ENCODE measurements around the gene THOP1.

THOP1 gene

GRCh38 chr19:2858864-2859263, 73.6 kb downstream of the THOP1 start:
- H2AK5ac ChIP-seq (ENCODE audit: low read length, severe bottlenecking) = no peak overlapping the region

GRCh38 chr19:2863816-2864215, 78.5 kb downstream of the THOP1 start:
- Histone ChIP-seq H3K79me1 (replicated peaks; ENCODE audit: low read length, poor library complexity, severe bottlenecking) (no peaks in the 10 kb centered on the region), H2AFZ (ENCODE audit: low read depth, low read length) (no peak overlapping the region), H2BK120ac (ENCODE audit: low read depth, low read length) (no peak overlapping the region), H3K27me3 (ENCODE audit: control insufficient read depth in 1 of 2, insufficient read depth in 1 of 2, low read length in 2 of 2) (no peaks in the 10 kb centered on the region), H3K36me3 (ENCODE audit: control insufficient read depth in 1 of 2, insufficient read depth in 2 of 2, low read depth in 1 of 2, low read length in 2 of 2) (peaks cover 0 to 2% of the 10 kb centered on the region in 2 experiments), H3K14ac (ENCODE audit: low read length in 2 of 2) (no peak overlapping the region), H3K23ac (ENCODE audit: low read length in 2 of 2) (no peak overlapping the region), H3K27ac (ENCODE audit: low read length, poor library complexity, severe bottlenecking) (no peak overlapping the region), H2BK12ac (ENCODE audit: low read length in 2 of 2) (no peak overlapping the region), H3K9me3 (ENCODE audit: control insufficient read depth, low read length) (peaks cover 26% of the 10 kb centered on the region), H2AK5ac (ENCODE audit: low read length, severe bottlenecking) (no peak overlapping the region), H3K4me3 (ENCODE audit: insufficient read depth in 1 of 2, low read depth in 1 of 2, low read length in 2 of 2) (no peak overlapping the region), H4K91ac (ENCODE audit: low read length) (no peak overlapping the region), H3K4me2 (ENCODE audit: low read length, poor library complexity, severe bottlenecking) (no peak overlapping the region), H3K4me1 (ENCODE audit: control insufficient read depth, insufficient read depth, low read depth, low read length) (no peaks in the 10 kb centered on the region), H4K8ac (ENCODE audit: low read length) (no peak overlapping the region), H2BK5ac (ENCODE audit: low read depth, low read length, poor library complexity, severe bottlenecking) (no peak overlapping the region), H3K18ac (ENCODE audit: low read depth in 1 of 2, low read length in 2 of 2) (no peak overlapping the region), H2BK15ac (ENCODE audit: low read depth, poor library complexity, severe bottlenecking) (no peak overlapping the region), H3K9ac (ENCODE audit: low read length) (no peak overlapping the region), H3K4ac (ENCODE audit: low read depth in 1 of 2, low read length in 2 of 2) (no peak overlapping the region)
- 84% methylated on average over 10 of the region's 10 CpGs for WGBS
- no peak for DNase-seq

More at GRCh38 chr19:2858864-2859263, 73.6 kb downstream of the THOP1 start:
- Histone ChIP-seq H4K8ac (ENCODE audit: low read length) (no peak overlapping the region), H3K4me2 (ENCODE audit: low read length, poor library complexity, severe bottlenecking) (no peak overlapping the region), H3K36me3 (ENCODE audit: control insufficient read depth in 1 of 2, insufficient read depth in 2 of 2, low read depth in 1 of 2, low read length in 2 of 2) (peaks cover 7 to 13% of the 10 kb centered on the region in 2 experiments), H2BK12ac (ENCODE audit: low read length in 2 of 2) (no peak overlapping the region), H3K4ac (ENCODE audit: low read depth in 1 of 2, low read length in 2 of 2) (no peak overlapping the region), H3K9me3 (ENCODE audit: control insufficient read depth, low read length) (peaks cover 64% of the 10 kb centered on the region), H2BK15ac (ENCODE audit: low read depth, poor library complexity, severe bottlenecking) (no peak overlapping the region), H3K14ac (ENCODE audit: low read length in 2 of 2) (no peak overlapping the region), H2AFZ (ENCODE audit: low read depth, low read length) (no peak overlapping the region), H3K27ac (ENCODE audit: low read length, poor library complexity, severe bottlenecking) (no peak overlapping the region), H3K79me1 (replicated peaks; ENCODE audit: low read length, poor library complexity, severe bottlenecking) (no peaks in the 10 kb centered on the region), H4K91ac (ENCODE audit: low read length) (no peak overlapping the region), H3K4me1 (ENCODE audit: control insufficient read depth, insufficient read depth, low read depth, low read length) (no peaks in the 10 kb centered on the region), H3K23ac (ENCODE audit: low read length in 2 of 2) (no peak overlapping the region), H3K4me3 (ENCODE audit: insufficient read depth in 1 of 2, low read depth in 1 of 2, low read length in 2 of 2) (no peak overlapping the region), H2BK5ac (ENCODE audit: low read depth, low read length, poor library complexity, severe bottlenecking) (no peak overlapping the region), H3K18ac (ENCODE audit: low read depth in 1 of 2, low read length in 2 of 2) (no peak overlapping the region), H2BK120ac (ENCODE audit: low read depth, low read length) (no peak overlapping the region), H3K9ac (ENCODE audit: low read length) (no peak overlapping the region), H3K27me3 (ENCODE audit: control insufficient read depth in 1 of 2, insufficient read depth in 1 of 2, low read length in 2 of 2) (no peaks in the 10 kb centered on the region)
- 97% methylated on average over 27 of the region's 27 CpGs for WGBS
- DNase-seq = no peak
